HCEC 1CT (cell line): Measurements from ENCODE around the gene MTF1.

Experiments used
- DNase-seq: peaks from one replicate; pipeline ENCODE4 v3.0.0-alpha.2; 2017

MTF1 gene

GRCh38 chr1:37866491-37866890 lies 7.1 kb upstream of the MTF1 start:
- DNase-seq, result no peak

GRCh38 chr1:37865348-37866120 lies 6.1 kb upstream of the MTF1 start:
- peak; percentile 67 for DNase-seq

GRCh38 chr1:37862330-37862729 lies 2.9 kb upstream of the MTF1 start:
- peak; percentile 18 for DNase-seq

GRCh38 chr1:37861151-37861550 lies 1.8 kb upstream of the MTF1 start:
- DNase-seq, result no peak

DNA sequence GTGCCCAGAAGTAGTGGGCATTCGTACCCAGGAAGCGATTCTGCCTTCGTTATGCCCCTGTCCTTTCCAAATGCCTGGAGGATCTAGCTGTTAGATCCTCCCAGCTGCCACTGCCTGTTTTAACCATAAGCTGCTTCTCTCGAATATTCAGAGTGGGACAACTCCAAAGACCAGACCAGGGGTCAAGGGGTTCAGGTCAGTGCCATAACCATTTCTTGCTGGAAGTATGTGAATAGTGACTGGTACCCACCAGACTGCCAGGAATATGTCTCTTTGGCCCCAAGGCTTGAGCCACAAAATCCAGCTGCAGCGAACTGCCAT lies 914 bp upstream of the MTF1 start:
- no peak for DNase-seq

- DNase-seq, result no peak
These were observed 373 bp downstream of the MTF1 start for GRCh38 chr1:37858931-37859506.

- no peak for DNase-seq
These were observed 5.0 kb downstream of the MTF1 start for GRCh38 chr1:37854406-37854805.

- DNase-seq, result no peak
These were observed 6.2 kb downstream of the MTF1 start for GRCh38 chr1:37853157-37853556.

- peak; percentile 29 for DNase-seq
These were observed 7.6 kb downstream of the MTF1 start for GRCh38 chr1:37851782-37852210.

GRCh38 chr1:37851262-37851661 lies 8.1 kb downstream of the MTF1 start:
- no peak for DNase-seq

GRCh38 chr1:37850352-37850955 lies 8.9 kb downstream of the MTF1 start:
- DNase-seq, result peak; percentile 54

DNA sequence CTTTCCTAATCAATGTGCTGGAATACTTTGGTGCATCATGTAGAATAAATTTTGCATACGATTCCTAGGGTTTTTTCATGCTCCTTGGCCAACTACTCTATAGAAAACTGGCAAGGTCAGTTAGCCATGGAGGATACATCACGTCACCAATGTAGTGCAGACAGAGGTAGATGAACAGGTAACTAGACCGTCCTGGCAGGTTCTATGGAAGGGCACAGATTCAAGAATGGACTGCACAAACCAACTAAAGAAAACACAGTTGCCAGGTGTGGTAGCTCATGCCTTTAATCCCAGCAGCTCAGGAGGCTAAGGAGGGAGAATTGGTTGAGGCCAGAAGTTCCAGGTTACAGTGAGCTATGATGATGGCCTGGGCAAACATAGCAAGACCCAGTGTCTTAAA lies 9.9 kb downstream of the MTF1 start:
- DNase-seq, result no peak

- no peak for DNase-seq
These were observed 12.6 kb downstream of the MTF1 start for GRCh38 chr1:37846647-37847339.

DNA sequence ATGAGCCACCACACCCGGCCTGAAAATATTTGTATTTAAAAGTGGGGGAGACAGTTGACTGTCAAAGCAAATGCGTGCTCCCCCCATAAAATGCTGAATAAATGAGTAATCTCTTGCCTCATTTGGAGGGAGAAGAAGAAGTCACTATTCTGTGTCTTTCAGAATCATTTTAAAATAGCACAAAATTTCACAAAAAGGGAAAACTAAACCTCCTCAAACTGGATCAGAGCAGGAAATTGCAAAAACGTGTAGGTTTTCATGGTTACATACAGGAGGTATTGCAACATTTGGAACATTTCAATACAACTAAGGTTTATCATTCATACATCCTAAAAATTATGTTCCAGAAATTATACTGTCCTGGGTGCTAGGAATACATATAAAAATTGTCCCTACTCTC lies 13.6 kb downstream of the MTF1 start:
- no peak for DNase-seq

GRCh38 chr1:37845049-37845646 lies 14.2 kb downstream of the MTF1 start:
- no peak for DNase-seq

GRCh38 chr1:37844536-37844935 lies 14.9 kb downstream of the MTF1 start:
- DNase-seq, result no peak

- no peak for DNase-seq
These were observed 17.7 kb downstream of the MTF1 start for GRCh38 chr1:37841652-37842051.

DNA sequence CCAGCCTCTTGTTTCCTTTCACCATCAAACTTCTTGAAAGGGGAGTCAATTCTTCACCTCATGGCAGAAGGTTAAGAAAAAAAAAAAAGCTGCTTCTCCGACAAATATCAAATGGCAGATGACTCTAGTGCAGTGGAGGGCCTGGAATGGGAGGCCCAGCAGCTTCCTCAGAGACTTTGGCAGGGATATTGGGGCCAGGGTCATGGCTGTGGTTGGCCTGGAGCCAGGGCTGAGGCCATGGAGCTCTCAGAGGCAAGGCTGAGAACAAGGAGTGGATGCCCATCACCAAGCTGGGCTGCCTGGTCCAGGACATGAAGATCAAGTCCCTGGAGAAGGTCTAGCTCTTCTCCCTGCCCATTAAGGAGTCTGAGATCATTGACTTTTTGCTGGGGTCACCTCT lies 18.7 kb downstream of the MTF1 start:
- no peak for DNase-seq

GRCh38 chr1:37839676-37840075 lies 19.7 kb downstream of the MTF1 start:
- DNase-seq, result no peak

- DNase-seq, result no peak
These were observed 22.6 kb downstream of the MTF1 start for GRCh38 chr1:37836788-37837187.

DNA sequence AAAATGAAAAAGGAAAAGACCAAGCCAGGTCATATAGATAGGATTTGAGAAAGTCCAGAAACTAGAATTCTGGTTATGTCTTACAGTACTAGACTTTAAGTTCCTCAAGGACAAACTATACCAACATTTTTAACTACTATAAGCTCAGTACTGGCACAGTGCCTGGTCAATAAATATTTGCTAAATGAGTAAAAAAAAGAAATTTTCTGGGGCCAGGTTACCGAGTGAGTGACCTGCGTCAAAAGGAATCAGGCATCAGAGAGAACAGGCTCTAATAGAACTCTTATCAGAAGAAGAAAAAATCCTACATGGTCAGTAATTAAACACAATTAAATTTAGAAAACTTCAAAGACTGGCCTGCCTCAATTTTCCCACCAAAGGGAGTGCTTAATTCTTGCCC lies 27.6 kb downstream of the MTF1 start:
- no peak for DNase-seq

DNA sequence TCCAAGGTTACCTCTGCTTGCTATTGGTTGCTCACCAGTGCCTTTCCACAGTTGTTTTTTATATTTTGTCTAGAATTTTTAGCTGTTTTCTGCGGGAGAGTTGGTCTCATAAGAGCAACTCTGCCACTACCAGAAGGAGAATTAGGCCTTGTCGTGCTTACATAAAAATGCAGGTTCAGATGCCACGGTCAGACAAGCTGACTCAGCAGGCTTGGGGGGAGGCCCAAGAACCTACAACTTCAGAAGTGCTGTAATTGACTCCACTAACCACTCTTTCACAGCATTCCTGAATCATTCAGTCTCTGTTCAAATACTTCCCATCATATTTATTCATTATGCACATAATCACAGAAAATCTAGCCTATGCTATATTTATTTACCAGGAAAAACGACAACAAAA lies 28.3 kb downstream of the MTF1 start:
- DNase-seq, result no peak

- DNase-seq, result no peak
These were observed 30.9 kb downstream of the MTF1 start for GRCh38 chr1:37828410-37829074.
